SK-N-SH (cell line): ENCODE results near the gene RNF4. TPM values are rescaled to one million over a fixed set of nuclear protein-coding genes. Genes with fewer than 3 reads are reported as not detected.

Source experiments
- CTCF ChIA-PET: fragments of 300-600, 350-600 bp; formaldehyde crosslinking; extraction: SDS; loops from one replicate; lab custom pipeline; 2021; lab: Yijun Ruan, JAX
- POLR2A ChIA-PET: fragments of 350-600 bp; sonication (Branson Sonifier 250); formaldehyde crosslinking; extraction: SDS; loops from one replicate; lab custom pipeline; 2020; ENCODE audit warnings: antibody characterized with exemption, inconsistent platforms; lab: Yijun Ruan, JAX
- DNase-seq: peaks from one replicate; pipeline ENCODE4 v3.0.0; 2012
- H2AFZ ChIP-seq: fragments of 200-600 bp; sonication (generic); 2 replicates; pipeline ENCODE4 v1.8.1; 2016; ENCODE audit warnings: antibody characterized with exemption, mild to moderate bottlenecking, low read depth
- H3F3A ChIP-seq: fragments of 200-600 bp; sonication (generic); replicated peaks from 2 replicates; pipeline ENCODE3; 2016; ENCODE audit warnings: antibody characterized with exemption, mild to moderate bottlenecking; ENCODE audit not compliant: insufficient read depth
- H3K27ac ChIP-seq, 2 experiments: fragments of 200-500 bp in 1 of 2; fragments of 200-600 bp in 1 of 2; sonication (Bioruptor generic) in 1 of 2; sonication (generic), shearing (Covaris generic) in 1 of 2; 2 replicates each; pipeline versions ENCODE4 v1.5.1 to v1.6.1; 2014 to 2016; ENCODE audit warnings: low read depth in 2 of 2, inconsistent platforms in 1 of 2, low read length in 1 of 2, mild to moderate bottlenecking in 1 of 2, mixed read lengths in 1 of 2
- H3K27me3 ChIP-seq: fragments of 200-600 bp; sonication (generic), shearing (Covaris generic); 2 replicates; pipeline ENCODE4 v1.6.1; 2016; ENCODE audit warnings: mixed run types; ENCODE audit not compliant: insufficient read depth
- H3K36me3 ChIP-seq, 2 experiments: fragments of 200-500 bp in 1 of 2; fragments of 200-600 bp in 1 of 2; sonication (Bioruptor generic) in 1 of 2; sonication (generic) in 1 of 2; replicated peaks in 1 of 2; 2 replicates each; pipeline versions ENCODE3 to v1.5.1; 2014 to 2016; ENCODE audit warnings: low read length in 1 of 2, mild to moderate bottlenecking in 1 of 2; ENCODE audit not compliant: insufficient read depth in 2 of 2, control insufficient read depth in 1 of 2
- H3K4me1 ChIP-seq, 2 experiments: fragments of 200-500 bp in 1 of 2; fragments of 200-600 bp in 1 of 2; sonication (Bioruptor generic) in 1 of 2; sonication (generic), shearing (Covaris generic) in 1 of 2; 2 replicates each; pipeline versions ENCODE4 v1.5.1 to v1.6.1; 2014 to 2016; ENCODE audit warnings: low read depth in 1 of 2, low read length in 1 of 2, mixed run types in 1 of 2; ENCODE audit not compliant: insufficient read depth in 2 of 2, control insufficient read depth in 1 of 2
- H3K4me2 ChIP-seq: fragments of 200-600 bp; sonication (generic), shearing (Covaris generic); 2 replicates; pipeline ENCODE4 v1.6.1; 2017; ENCODE audit warnings: mixed run types
- H3K4me3 ChIP-seq, 2 experiments: fragments of 200-500 bp in 1 of 2; fragments of 200-600 bp in 1 of 2; sonication (Bioruptor generic) in 1 of 2; sonication (generic), shearing (Covaris generic) in 1 of 2; 2 replicates each; pipeline versions ENCODE4 v1.5.1 to v1.8.1; 2014 to 2016; ENCODE audit warnings: low read depth in 2 of 2, inconsistent platforms in 1 of 2, low read length in 1 of 2, mild to moderate bottlenecking in 1 of 2, mixed read lengths in 1 of 2, moderate library complexity in 1 of 2
- H3K79me2 ChIP-seq: fragments of 200-600 bp; sonication (generic); 2 replicates; pipeline ENCODE4 v1.8.1; 2017; ENCODE audit warnings: mild to moderate bottlenecking; ENCODE audit not compliant: insufficient read depth
- H3K9ac ChIP-seq: fragments of 200-600 bp; sonication (generic); 2 replicates; pipeline ENCODE4 v1.6.1; 2017; ENCODE audit warnings: mixed run types
- H3K9me2 ChIP-seq: fragments of 200-600 bp; sonication (generic); 2 replicates; pipeline ENCODE4 v1.6.1; 2017; ENCODE audit warnings: mixed run types
- H3K9me3 ChIP-seq: fragments of 200-600 bp; sonication (generic); 2 replicates; pipeline ENCODE4 v1.6.1; 2017; ENCODE audit warnings: mixed run types, mild to moderate bottlenecking, moderate library complexity
- H4K20me1 ChIP-seq: fragments of 200-600 bp; sonication (generic); 2 replicates; pipeline ENCODE4 v1.6.1; 2017; ENCODE audit warnings: mild to moderate bottlenecking, mixed run types; ENCODE audit not compliant: insufficient read depth
- EZH2phosphoT487 ChIP-seq: fragments of 200-600 bp; sonication (generic); IDR thresholded peaks from 2 replicates; pipeline ENCODE4 v1.6.1; 2017; ENCODE audit warnings: low read depth, mixed run types, mild to moderate bottlenecking, antibody characterized with exemption, moderate library complexity, borderline replicate concordance
- IRF3 ChIP-seq: fragments of 150-350 bp; IDR thresholded peaks from 2 replicates; pipeline ENCODE4 v1.6.1; 2016; ENCODE audit warnings: mild to moderate bottlenecking, low read depth, low read length
- JUND ChIP-seq: IDR thresholded peaks from 2 replicates; pipeline ENCODE4 v1.4.0; 2012
- MXI1 ChIP-seq: IDR thresholded peaks from 2 replicates; pipeline ENCODE4 v1.6.1; 2012; ENCODE audit warnings: mild to moderate bottlenecking, low read depth, low read length, improper control_type of control experiment
- NFIC ChIP-seq: IDR thresholded peaks from 2 replicates; pipeline ENCODE4 v1.4.0; 2012; ENCODE audit warnings: borderline replicate concordance
- RAD21 ChIP-seq: IDR thresholded peaks from 2 replicates; pipeline ENCODE4 v1.6.1; 2012; ENCODE audit warnings: mild to moderate bottlenecking, low read length
- RCOR1 ChIP-seq: fragments of 150-350 bp; IDR thresholded peaks from 2 replicates; pipeline ENCODE4 v1.6.1; 2017; ENCODE audit warnings: antibody characterized with exemption, low read length
- RFX5 ChIP-seq: IDR thresholded peaks from 2 replicates; pipeline ENCODE4 v1.6.1; 2012; ENCODE audit warnings: mild to moderate bottlenecking, improper control_type of control experiment, low read length
- RXRA ChIP-seq: IDR thresholded peaks from 2 replicates; pipeline ENCODE4 v1.4.0; 2012; ENCODE audit warnings: low read depth, mild to moderate bottlenecking, borderline replicate concordance
- TEAD4 ChIP-seq: IDR thresholded peaks from 2 replicates; pipeline ENCODE4 v1.4.0; 2012; ENCODE audit warnings: mild to moderate bottlenecking, borderline replicate concordance; ENCODE audit not compliant: insufficient read depth
- USF1 ChIP-seq: IDR thresholded peaks from 2 replicates; pipeline ENCODE4 v1.4.0; 2012; ENCODE audit warnings: low read depth, borderline replicate concordance
- USF2 ChIP-seq: fragments of 150-350 bp; IDR thresholded peaks from 2 replicates; pipeline ENCODE4 v1.6.1; 2017; ENCODE audit warnings: antibody characterized with exemption, low read length, low read depth, borderline replicate concordance
- ZBTB33 ChIP-seq: IDR thresholded peaks from 2 replicates; pipeline ENCODE4 v1.4.0; 2012; ENCODE audit warnings: low read depth, borderline replicate concordance
- WGBS: methylation state at CpG from one replicate; pipeline ENCODE4 v1.1.6; 2017; ENCODE audit warnings: low lambda C conversion rate; 5-methylcytosine and 5-hydroxymethylcytosine counted together
- polyA plus RNA-seq, 3 experiments: library from polyadenylated mRNA; depleted of rRNA; stranded (reverse); fragments of >200 nt; gene quantifications; 2 replicates each; pipeline ENCODE4 v1.2.3, GENCODE V29; 2012

The RNF4 gene
- polyA plus RNA-seq, 1 of the 3 experiments (the other 2 are of a cell fraction), result 60.7 TPM

- no peak for DNase-seq
- Histone ChIP-seq H3K27me3 (no peaks in the 10 kb centered on the region), H3K79me2 (peaks cover 92% of the 10 kb centered on the region)
- CTCF ChIA-PET, result interaction anchor here (0.8 to 1.2 kb wide), 3 partner anchors 35 to 277 kb away, joined by 3 read pairs; no protein-coding TSS in a partner anchor
- 96% methylated on average over 4 of the region's 4 CpGs for WGBS
- TF ChIP-seq ZBTB33 (no peak), NFIC (no peak), JUND (no peak), RCOR1 (no peak), RXRA (no peak), TEAD4 (no peak), RFX5 (no peak), IRF3 (no peak), USF2 (no peak), EZH2phosphoT487 (no peak), MXI1 (no peak), USF1 (no peak), RAD21 (no peak)
- TF ChIP-seq, all 33 proteins: peak for 0
- Histone ChIP-seq H2AFZ (no peak overlapping the region), H3K4me1 (peaks cover 0 to 9% of the 10 kb centered on the region in 2 experiments; a peak in 1 of 4 replicates), H3K4me2 (no peak overlapping the region), H3K9me2 (no peaks in the 10 kb centered on the region), H3F3A (peaks cover 15% of the 10 kb centered on the region), H3K4me3 (no peak overlapping the region), H3K9me3 (no peaks in the 10 kb centered on the region), H4K20me1 (peaks cover 39% of the 10 kb centered on the region), H3K9ac (no peak overlapping the region), H3K27ac (no peak overlapping the region), H3K36me3 (peaks cover 51 to 63% of the 10 kb centered on the region in 2 experiments)
- POLR2A ChIA-PET, result no interaction called here
These were observed 28.4 kb downstream of the RNF4 start for GRCh38 chr4:2497324-2497723.
